Epithelial cell of prostate (primary cell): ENCODE measurements around the gene KIAA1586.
A peak's percentile ranks its signal among the peaks of the same experiment; 100 is the strongest.
"Not testable (repeated sequence)": the region's sequence is repeated elsewhere in the genome, so short reads cannot be mapped to it uniquely, and the experiment has no call there.

Experiments used
- DNase-seq: peaks from one replicate; pipeline ENCODE4 v3.0.0-alpha.2; 2011; ENCODE audit warnings: low read depth, low spot score
- H3K27ac ChIP-seq: fragments of 450-650 bp; 2 replicates; pipeline ENCODE4 v1.5.1; 2017; ENCODE audit warnings: mild to moderate bottlenecking

Gene KIAA1586, protein sequence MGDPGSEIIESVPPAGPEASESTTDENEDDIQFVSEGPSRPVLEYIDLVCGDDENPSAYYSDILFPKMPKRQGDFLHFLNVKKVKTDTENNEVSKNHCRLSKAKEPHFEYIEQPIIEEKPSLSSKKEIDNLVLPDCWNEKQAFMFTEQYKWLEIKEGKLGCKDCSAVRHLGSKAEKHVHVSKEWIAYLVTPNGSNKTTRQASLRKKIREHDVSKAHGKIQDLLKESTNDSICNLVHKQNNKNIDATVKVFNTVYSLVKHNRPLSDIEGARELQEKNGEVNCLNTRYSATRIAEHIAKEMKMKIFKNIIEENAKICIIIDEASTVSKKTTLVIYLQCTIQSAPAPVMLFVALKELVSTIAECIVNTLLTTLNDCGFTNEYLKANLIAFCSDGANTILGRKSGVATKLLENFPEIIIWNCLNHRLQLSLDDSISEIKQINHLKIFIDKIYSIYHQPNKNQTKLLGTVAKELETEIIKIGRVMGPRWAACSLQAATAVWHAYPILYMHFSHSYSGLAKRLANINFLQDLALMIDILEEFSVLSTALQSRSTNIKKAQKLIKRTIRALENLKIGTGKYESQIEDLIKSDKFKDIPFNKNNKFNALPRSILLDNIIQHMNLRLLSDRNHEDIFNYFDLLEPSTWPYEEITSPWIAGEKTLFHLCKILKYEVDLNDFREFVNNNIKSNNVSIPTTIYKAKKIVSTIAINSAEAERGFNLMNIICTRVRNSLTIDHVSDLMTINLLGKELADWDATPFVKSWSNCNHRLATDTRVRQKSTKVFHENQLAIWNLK

DNA sequence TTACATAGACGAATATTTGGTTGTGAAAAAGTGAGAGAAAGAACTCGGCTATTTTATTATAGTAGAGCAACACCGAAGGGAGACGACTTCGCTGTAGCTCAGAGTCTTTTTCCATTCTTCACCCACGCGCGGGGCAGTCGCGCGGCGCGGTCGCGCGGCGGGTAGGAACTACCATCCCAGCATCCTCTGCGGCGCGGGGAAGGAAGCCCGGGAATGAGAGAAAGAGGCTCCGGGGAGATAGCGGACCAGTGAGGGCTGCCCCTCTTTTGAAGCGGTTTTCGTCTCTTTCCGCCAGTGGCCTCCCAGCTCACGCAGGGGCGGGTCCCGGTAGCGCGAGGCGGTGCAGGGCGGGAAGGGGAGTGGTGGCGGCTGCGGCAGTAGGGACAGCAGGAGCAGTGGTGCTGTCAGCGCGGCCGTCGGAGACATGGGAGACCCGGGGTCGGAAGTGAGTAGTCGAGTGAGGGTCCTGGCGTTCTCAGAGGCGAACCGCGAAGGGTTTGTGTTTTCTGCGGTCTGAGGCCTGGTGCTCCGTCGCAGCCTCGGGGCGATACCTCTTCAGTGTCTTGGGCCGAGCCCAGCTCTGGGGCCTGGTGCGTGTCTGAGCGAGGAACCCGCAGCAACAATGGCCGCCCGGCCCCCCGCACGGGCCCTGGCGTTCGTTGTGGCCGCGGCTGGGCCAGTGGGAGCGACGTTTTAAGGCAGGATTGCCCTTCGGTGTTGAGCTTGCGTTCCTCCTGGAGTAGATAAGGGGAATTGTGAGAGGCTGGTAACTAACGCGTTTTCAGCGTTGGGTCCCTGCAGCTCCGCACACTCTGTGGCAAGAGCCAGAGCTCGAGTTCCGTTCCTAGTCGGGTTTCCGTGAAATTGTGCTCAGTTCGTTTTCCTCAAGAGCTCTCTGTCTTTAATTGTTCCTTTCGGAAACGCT lies at the start of gene KIAA1586:
TSS of gene KIAA1586 (plus strand) at position 362 of the 925 bp plus-strand sequence. CDS start at position 425, 63 bp downstream.
- H3K27ac ChIP-seq: peak within 1 kb of the TSS; percentile 18
- DNase-seq: peak; percentile 2

DNA sequence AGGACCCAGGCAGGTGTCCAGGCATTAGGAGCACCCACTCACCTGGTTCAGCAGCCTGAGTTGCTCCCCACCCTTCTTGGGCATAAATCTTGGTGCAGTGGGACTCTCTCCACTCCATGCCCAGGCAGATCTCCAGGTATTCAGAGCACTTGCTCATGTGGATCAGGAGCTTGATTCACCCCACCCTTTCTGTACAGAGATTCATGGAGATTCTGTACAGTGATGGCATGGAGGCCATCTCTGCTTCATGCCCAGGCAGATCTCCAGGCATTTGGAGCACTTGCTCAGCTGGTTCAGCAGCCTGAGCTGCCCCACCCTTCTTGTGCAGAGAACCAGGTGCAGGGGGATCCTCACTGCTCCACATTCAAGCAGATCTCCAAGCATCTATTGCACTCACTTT lies 47.4 kb upstream of the KIAA1586 start:
- H3K27ac ChIP-seq: peak overlapping the region; percentile 37
- peak; percentile 61 for DNase-seq

DNA sequence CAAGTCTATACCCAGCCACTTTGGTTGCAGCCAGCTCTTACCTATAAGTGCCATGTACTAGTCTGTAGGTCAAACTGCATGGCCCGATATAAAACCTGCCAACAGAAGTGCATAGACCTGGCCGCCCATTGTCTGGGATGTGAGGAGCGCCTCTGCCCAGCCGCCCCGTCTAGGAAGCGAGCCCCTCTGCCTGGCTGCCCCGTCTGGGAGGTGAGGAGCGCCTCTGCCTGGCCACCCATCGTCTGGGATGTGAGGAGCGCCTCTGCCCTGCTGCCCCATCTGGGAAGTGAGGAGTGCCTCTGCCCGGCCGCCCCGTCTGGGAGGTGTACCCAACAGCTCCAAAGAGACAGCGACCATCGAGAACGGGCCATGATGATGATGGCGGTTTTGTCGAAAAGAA lies 46.7 kb upstream of the KIAA1586 start:
- DNase-seq, H3K27ac ChIP-seq: not testable (repeated sequence)

DNA sequence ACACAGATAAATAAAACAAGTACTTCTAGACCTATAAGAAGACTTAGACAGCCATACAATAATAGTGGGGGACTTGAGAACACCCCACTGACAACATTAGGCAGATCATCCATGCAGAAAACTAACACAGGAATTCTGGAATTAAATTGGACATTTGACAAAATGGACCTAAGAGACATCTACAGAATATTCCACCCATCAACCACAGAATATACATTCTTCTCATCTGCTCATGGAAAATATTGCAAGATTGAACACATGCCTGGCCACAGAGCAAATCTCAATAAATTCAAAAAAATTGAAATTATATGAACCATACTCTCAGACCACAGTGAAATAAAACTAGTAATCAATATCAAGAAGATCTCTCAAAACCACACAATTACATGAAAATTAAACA lies 44.3 kb upstream of the KIAA1586 start:
- no peak overlapping the region for H3K27ac ChIP-seq
- DNase-seq: no peak

DNA sequence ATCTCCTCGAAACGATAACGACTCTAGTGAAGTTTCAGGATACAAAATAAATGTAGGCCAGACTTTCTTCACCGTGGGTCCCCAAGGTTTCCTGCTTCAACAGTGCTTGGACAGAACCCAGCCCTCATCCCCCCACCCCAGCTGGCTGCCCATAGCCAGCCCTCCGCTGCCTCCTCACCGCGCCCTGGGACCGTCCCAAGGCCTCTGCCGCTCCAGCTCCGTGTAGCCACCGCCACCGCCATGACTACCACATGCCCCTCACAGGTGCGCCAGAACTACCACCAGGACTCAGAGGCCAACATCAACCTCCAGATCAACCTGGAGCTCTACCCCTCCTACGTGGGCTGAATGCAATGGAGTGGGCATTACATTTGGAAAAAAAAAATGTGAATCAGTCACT lies 42.2 kb upstream of the KIAA1586 start:
- no peak for DNase-seq

DNA sequence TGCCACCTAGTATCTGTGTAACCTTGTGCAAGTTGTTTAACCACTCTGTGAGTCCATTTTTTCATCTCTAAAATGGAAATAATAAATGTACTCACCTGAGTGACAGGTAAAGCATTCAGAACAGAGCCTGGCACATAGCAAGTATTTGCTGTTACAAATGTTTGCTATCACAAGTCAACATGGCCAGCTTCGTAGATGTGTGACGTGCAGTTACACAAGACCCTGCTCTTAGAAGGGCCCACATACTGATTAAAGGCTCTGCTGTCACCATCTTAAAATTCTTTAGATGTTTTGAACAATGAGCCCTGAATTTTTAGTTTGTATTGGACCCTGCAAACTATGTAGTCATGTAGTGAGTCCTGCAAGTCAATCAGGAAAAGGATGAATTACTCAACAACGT lies 40.4 kb upstream of the KIAA1586 start:
- no peak overlapping the region for H3K27ac ChIP-seq
- no peak for DNase-seq

More for the DNA sequence above, 42.2 kb upstream of the KIAA1586 start:
- no peak overlapping the region for H3K27ac ChIP-seq

DNA sequence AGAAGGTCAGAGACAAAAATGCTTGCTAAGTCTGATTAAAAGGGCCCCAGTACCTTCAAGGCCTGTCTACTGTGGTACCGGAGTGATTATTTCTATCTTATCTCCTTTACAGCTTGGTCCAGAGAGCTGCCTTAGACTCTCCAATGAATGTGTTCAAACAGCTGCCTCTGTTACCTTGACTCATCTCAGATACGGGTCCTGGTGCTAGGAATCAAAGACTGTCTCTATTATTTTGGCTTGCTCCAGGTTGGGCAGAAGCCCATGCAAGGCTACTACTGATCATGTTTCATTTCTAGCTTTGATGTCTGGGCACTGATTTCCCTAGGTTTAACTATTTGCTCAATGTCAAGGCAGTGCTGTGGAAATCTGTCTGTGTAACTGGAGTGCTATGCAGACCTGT lies 38.4 kb upstream of the KIAA1586 start:
- DNase-seq, H3K27ac ChIP-seq: not testable (repeated sequence)

DNA sequence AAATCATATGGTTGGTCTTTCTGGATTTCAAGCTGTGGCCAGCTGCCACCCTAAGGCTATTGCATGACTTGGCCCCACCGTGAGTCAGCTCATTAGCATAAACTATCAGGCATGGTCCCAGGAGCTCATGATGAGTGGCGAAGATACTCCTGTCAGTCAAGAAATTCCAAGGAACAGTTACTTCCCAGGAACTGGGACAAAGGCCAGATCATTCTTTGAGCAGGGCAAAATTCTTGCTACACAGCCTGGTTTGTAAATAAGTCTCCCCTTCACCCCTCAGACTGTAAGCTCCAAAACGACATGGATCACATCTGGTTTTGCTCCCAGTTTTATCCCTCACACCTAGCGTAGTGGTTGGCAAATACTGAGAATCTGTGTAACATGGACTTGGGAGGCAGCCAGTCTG lies 33.0 kb upstream of the KIAA1586 start:
- peak; percentile 26 for DNase-seq
- H3K27ac ChIP-seq: no peak overlapping the region

DNA sequence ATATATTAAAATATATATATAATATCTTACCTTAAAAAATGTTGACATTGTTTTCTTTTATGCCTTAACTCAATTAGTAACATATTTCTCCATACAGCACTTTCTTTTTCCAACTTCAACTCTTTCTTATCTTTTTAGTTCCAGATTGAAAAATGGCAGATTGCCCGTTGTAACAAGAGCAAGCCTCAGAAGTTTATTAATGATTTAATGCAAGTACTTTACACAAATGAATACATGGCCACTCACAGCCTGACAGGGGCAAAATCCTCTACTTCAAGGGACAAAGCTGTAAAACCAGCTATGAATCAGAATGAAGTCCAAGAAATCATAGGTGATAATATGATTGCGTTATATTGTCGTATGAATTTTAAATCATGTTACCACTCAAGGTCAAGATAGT lies 29.4 kb upstream of the KIAA1586 start:
- H3K27ac ChIP-seq: no peak overlapping the region
- DNase-seq: no peak

DNA sequence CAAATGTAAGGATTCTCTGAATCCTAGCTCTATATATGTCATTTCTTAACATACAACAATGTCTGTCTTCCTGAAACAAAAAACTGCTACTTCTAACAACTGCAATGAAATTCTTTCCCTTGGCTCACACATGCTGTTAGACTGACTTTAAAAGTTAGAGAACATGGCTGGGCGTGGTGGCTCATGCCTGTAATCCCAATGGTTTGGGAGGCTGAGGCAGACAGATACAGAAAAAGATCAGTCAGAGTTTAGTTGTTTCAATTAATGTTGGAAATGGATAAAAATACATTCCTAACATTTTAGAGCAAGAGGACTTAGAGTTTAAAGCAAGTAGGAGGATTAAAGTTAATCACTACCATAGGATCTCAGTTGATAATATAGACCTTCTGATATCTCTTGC lies 28.7 kb upstream of the KIAA1586 start:
- no peak overlapping the region for H3K27ac ChIP-seq
- no peak for DNase-seq

DNA sequence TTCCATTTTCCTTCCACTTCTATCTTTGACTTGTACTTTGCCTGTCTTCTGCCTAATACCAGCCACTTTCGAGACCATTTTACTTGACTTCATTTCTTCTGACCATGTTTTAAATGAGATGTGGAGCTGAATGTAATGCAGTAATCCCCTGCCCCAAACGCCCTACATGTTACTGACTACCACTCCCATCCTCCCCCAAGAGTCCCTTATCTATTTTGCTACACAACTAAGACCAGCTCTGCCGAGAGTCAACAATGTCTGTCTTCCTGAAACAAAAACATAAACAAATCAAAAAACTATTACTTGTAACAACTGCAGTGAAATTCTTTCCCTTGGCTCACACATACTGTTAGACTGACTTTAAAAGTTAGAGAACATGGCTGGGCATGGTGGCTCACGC lies 27.1 kb upstream of the KIAA1586 start:
- no peak for DNase-seq
- H3K27ac ChIP-seq: no peak overlapping the region

DNA sequence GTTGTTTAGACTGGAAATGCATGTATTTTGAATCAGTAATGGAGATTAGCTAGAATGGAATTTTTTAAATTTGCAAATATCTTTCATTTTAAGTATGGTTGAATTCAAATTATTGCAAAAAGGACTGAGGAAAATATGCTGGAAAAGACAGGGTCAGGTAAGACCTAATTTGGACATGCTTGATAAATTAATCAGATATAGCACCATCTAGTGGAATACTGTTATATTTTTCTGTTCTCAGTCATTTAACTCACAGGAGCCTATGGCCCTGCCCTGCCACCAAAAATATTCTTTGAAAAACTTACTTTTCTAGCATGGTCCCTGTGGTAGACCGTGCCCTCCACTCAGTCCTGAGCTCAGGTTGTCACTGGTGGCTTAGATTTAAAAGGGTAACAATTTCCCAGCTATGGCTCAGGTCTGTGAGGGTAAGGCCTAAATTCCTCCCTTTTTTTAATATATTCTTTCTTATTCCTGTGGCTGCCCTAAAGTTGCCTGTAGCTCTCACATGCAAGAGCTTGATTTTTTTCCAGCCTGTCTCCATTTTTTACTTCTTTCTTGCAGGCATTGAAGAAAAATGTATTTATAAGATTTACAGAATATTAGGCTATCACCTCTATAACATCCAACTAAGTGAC lies 25.3 kb upstream of the KIAA1586 start:
- no peak overlapping the region for H3K27ac ChIP-seq
- no peak for DNase-seq

DNA sequence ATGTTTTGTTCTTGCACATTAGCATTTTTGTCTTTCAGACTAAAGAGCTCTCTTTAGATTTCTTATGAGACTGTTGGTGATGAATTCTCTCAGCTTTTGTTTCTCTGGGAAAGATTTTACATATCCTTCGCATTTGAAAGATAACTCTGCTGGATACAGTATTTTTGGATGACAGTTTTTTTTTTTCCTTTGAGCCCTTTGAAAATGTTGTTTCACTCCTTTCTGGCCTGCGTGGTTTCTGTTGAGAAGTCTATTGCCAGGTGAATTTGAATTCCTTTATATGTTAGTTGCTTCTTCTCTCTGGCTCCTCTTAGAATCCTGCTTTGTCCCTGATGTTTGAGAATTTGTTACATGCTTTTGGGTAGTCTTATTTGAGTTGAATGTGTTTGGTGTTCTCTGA lies 22.2 kb upstream of the KIAA1586 start:
- H3K27ac ChIP-seq: no peak overlapping the region
- DNase-seq: no peak

DNA sequence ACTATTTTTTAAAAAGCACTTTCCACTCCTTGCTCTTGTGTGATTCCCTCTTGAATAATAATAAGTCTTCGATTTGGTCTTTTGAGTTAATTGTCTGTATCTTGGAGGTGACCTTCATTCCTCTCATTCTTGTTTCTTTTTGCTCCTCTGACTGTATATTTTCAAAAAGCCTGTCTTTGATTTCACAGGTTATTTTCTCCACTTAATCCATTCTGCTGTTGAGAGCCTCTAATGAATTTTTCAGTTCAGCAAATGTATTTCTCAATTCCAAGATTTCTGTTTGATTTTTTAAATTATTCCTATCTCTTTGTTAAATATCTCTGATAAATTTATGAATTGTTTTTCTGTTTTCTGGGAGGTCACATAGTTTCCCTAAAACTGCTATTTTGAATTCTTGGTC lies 21.7 kb upstream of the KIAA1586 start:
- DNase-seq: no peak
- H3K27ac ChIP-seq: no peak overlapping the region

DNA sequence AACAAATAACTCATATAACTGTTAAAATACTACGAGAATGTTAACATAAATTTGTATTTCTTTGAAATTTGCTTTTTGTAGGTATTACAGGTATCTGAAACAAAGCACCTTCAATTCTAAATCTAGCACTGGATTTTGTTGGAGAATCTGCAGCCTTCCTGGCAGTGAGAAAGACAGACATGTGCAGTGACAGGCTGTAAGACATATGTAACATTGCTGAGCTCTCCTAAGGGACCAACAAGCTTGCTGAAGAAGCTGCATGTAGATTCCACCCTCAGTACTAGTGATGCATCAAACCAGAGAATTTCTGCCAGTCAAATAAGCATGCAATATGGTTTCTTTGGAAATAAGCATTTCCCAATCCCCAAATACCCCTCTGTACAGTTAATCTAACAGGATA lies 20.5 kb upstream of the KIAA1586 start:
- H3K27ac ChIP-seq: no peak overlapping the region
- no peak for DNase-seq

DNA sequence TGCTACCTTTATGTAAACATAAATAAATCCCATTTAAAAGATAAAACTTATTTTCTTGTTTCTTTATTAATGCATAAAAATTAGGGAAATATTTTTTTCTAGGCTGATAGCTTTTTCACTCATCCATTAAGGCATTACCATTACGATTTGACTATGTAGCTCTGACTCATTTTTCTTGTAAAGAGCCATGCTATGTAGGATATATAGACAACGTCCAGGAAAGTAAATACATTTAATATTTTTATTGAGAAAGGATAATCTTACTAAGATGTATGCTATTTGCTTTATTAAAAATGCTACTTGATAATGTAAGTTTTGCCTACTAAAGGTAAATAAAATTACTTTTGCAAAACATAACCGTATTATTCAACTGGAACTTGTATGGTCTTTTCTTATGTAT lies 19.2 kb upstream of the KIAA1586 start:
- no peak for DNase-seq
- no peak overlapping the region for H3K27ac ChIP-seq

DNA sequence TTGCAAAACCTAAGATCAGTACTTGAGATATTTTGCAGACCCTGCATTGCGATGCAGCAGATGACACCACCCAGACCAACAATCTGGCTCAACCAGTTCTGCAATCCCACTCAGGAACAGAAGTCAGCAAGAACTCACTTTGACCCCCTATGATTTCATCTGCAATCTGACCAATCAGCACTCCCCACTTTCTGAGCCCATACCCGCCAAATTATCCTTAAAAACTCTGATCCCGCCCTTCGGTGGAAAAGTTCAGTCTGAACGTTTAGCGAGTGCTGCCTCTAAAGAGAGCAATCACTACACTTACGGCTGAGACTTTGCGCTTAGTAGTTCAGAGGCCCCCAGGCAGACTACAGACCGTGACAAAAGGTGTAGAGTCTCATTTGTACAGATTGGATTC lies 17.3 kb upstream of the KIAA1586 start:
- no peak for DNase-seq
- no peak overlapping the region for H3K27ac ChIP-seq

DNA sequence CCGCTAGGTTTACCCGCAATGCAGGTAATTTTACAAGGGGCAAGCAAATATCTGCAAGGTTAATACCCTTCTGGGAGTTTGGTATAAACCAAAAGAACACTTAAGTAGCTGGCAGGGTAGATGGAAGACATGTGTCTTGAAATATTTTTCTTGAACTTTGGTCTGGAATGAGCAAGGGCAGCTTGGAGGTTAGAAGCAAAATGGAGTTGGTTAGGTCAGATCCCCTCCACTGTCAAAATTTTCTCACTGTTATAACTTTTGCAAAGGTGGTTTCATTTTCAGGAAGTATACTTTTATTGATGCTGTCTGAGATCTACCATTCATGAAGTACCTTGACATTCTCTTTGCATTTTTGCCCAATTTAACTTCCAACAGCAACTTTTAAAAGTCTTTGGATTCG lies 13.3 kb upstream of the KIAA1586 start:
- no peak overlapping the region for H3K27ac ChIP-seq
- no peak for DNase-seq

DNA sequence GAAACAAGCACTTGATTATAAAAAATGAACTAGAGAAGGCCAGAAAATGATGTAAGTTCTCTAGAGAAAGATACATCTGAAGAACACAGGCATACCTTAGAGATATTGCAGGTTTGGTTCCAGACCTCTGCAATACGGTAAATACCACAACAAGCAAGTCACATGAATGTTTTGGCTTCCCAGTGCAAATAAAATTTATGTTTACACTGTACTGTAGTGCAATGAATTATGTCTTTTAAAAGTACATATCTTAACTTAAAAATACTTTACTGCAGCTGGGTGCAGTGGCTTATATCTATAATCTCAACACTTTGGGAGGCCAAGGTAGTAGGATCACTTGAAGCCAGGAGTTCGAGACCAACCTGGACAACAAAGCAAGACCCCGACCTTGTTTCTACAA lies 10.9 kb upstream of the KIAA1586 start:
- DNase-seq: no peak
- no peak overlapping the region for H3K27ac ChIP-seq

DNA sequence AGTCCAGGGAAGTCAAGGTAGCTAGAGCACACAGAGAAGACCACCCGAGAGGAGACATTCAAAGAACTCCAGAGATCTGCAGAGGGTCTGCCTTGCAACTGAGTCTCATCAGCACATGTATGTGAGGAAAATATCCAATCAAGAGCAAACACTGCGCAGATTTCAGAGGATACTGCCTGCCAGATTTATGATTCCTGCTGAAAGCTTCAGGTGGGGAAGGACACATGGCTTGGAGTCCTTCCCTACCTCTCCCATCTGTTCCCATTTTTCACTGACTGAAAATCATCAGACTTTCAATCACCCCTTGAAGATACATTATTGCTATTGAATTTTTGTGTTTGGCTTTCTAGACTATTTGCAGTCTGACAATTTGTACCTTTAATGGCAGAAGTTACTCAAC lies 7.6 kb upstream of the KIAA1586 start:
- H3K27ac ChIP-seq: no peak overlapping the region
- DNase-seq: no peak
